SK-N-SH treated with all-trans-retinoic acid at 6 μM for 48 hours (cell line): ENCODE measurements around the gene AFF1.

Experiments used
- ATAC-seq: fragments of 200-7000 bp; cut with Tn5 transposase; 3 replicates; pipeline ENCODE4 v1.9.1; 2020; ENCODE audit warnings: mild to moderate bottlenecking, moderate library complexity
- ARNTL ChIP-seq: fragments of 450-650 bp; formaldehyde crosslinking; IDR thresholded peaks from 2 replicates; pipeline ENCODE4 v1.5.0; 2020; ENCODE audit warnings: low read depth, mild to moderate bottlenecking, moderate library complexity, borderline replicate concordance
- BACH2 ChIP-seq: fragments of 250-450 bp; sonication (Bioruptor Pico); IDR thresholded peaks from 2 replicates; pipeline ENCODE4 v1.9.0; 2021; ENCODE audit warnings: mild to moderate bottlenecking, borderline replicate concordance
- CSDC2 ChIP-seq: fragments of 250-450 bp; sonication (Bioruptor Pico); IDR thresholded peaks from 2 replicates; pipeline ENCODE4 v1.5.0; 2020; ENCODE audit warnings: mild to moderate bottlenecking, moderate library complexity
- ESRRG ChIP-seq: fragments of 250-450 bp; sonication (Bioruptor Pico); IDR thresholded peaks from 2 replicates; pipeline ENCODE4 v1.6.1; 2021; ENCODE audit warnings: mild to moderate bottlenecking
- GLIS3 ChIP-seq: fragments of 250-450 bp; sonication (Bioruptor Pico); IDR thresholded peaks from 2 replicates; pipeline ENCODE4 v1.5.0; 2020; ENCODE audit warnings: mild to moderate bottlenecking, moderate library complexity
- ISL1 ChIP-seq: fragments of 250-450 bp; sonication (Bioruptor Pico); IDR thresholded peaks from 2 replicates; pipeline ENCODE4 v2.1.2; 2022; ENCODE audit warnings: mild to moderate bottlenecking, moderate library complexity
- PPARA ChIP-seq: fragments of 250-450 bp; sonication (Bioruptor Pico); IDR thresholded peaks from 2 replicates; pipeline ENCODE4 v1.5.0; 2020; ENCODE audit warnings: mild to moderate bottlenecking, borderline replicate concordance
- RARB ChIP-seq: fragments of 250-450 bp; sonication (Bioruptor Pico); IDR thresholded peaks from 2 replicates; pipeline ENCODE4 v1.8.0; 2021; ENCODE audit warnings: mild to moderate bottlenecking, moderate library complexity
- TCF4 ChIP-seq: fragments of 250-450 bp; sonication (Bioruptor Pico); IDR thresholded peaks from 2 replicates; pipeline ENCODE4 v1.8.0; 2021; ENCODE audit warnings: mild to moderate bottlenecking, moderate library complexity, borderline replicate concordance
- TOX ChIP-seq: fragments of 250-450 bp; sonication (Bioruptor Pico); IDR thresholded peaks from 2 replicates; pipeline ENCODE4 v1.8.0; 2021; ENCODE audit warnings: mild to moderate bottlenecking, moderate library complexity, borderline replicate concordance
- TSHZ2 ChIP-seq: fragments of 250-450 bp; sonication (Bioruptor Pico); IDR thresholded peaks from 2 replicates; pipeline ENCODE4 v1.5.0; 2020; ENCODE audit warnings: mild to moderate bottlenecking, moderate library complexity
- ZC3H10 ChIP-seq: fragments of 250-450 bp; sonication (Bioruptor Pico); IDR thresholded peaks from 2 replicates; pipeline ENCODE4 v1.5.1; 2021; ENCODE audit warnings: mild to moderate bottlenecking, moderate library complexity
- ZFP3 ChIP-seq: fragments of 250-450 bp; sonication (Bioruptor Pico); IDR thresholded peaks from 2 replicates; pipeline ENCODE4 v1.5.0; 2020; ENCODE audit warnings: mild to moderate bottlenecking, moderate library complexity
- ZFP30 ChIP-seq: fragments of 450-650 bp; formaldehyde crosslinking; IDR thresholded peaks from 2 replicates; pipeline ENCODE4 v1.5.0; 2022; ENCODE audit warnings: mild to moderate bottlenecking, moderate library complexity
- ZNF565 ChIP-seq: fragments of 450-650 bp; formaldehyde crosslinking; conservative IDR thresholded peaks from 2 replicates; pipeline ENCODE4 v1.5.0; 2020; ENCODE audit warnings: low read depth, mild to moderate bottlenecking, moderate library complexity
- TF ChIP-seq, protein P1 (sequence below): fragments of 250-450 bp; sonication (Bioruptor Pico); IDR thresholded peaks from 2 replicates; pipeline ENCODE4 v1.5.1; 2020; ENCODE audit warnings: low read depth, mild to moderate bottlenecking, moderate library complexity
- TF ChIP-seq, protein P2 (sequence below): fragments of 250-450 bp; sonication (Bioruptor Pico); IDR thresholded peaks from 2 replicates; pipeline ENCODE4 v1.5.1; 2021; ENCODE audit warnings: mild to moderate bottlenecking, moderate library complexity
- TF ChIP-seq, protein P3 (sequence below): fragments of 250-450 bp; sonication (Bioruptor Pico); IDR thresholded peaks from 2 replicates; pipeline ENCODE4 v1.8.0; 2021; ENCODE audit warnings: low read depth, mild to moderate bottlenecking, moderate library complexity, borderline replicate concordance

The AFF1 gene

DNA sequence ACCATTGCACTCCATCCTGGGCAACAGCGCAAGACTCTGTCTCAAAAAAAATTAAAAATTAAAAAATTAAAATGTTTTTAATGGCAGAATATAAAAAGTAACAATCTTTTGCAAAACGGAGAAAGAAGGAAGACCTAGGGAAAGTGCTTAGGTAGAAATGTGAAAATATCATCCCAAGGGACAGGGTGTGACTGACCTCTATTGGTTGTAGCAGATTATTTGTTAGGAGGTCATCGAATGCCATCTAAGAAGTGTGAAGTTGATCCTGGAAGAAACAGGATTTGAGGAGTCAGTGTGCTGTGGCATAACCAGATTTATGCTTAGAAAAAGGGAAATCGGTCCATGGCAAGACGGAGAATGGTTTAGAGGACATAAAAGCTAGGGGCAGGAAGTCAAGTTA, 24.4 kb upstream of the AFF1 start:
- ATAC-seq = no peak
- TF ChIP-seq RARB = no peak
- TF ChIP-seq, protein P1, sequence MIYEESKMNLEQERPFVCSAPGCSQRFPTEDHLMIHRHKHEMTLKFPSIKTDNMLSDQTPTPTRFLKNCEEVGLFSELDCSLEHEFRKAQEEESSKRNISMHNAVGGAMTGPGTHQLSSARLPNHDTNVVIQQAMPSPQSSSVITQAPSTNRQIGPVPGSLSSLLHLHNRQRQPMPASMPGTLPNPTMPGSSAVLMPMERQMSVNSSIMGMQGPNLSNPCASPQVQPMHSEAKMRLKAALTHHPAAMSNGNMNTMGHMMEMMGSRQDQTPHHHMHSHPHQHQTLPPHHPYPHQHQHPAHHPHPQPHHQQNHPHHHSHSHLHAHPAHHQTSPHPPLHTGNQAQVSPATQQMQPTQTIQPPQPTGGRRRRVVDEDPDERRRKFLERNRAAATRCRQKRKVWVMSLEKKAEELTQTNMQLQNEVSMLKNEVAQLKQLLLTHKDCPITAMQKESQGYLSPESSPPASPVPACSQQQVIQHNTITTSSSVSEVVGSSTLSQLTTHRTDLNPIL (CRISPR knock-in tag) = no peak
- TF ChIP-seq ZFP3 (CRISPR knock-in tag) = no peak
- no peak for TF ChIP-seq ZC3H10 (CRISPR knock-in tag)
- no peak for TF ChIP-seq ZFP30
- no peak for TF ChIP-seq ARNTL (CRISPR knock-in tag)
- TF ChIP-seq TSHZ2 = no peak
- no peak for TF ChIP-seq ISL1
- no peak for TF ChIP-seq ESRRG (CRISPR knock-in tag)

GRCh38 chr4:86910820-86911684, 23.8 kb upstream of the AFF1 start:
- ATAC-seq = peak; percentile 31; the same call in 1 of the 3 replicates
- TF ChIP-seq ISL1 (no peak), TSHZ2 (no peak), ARNTL (CRISPR knock-in tag) (no peak), TOX (no peak), GLIS3 (no peak), ZFP30 (no peak), ZNF565 (CRISPR knock-in tag) (no peak), BACH2 (CRISPR knock-in tag) (no peak), TCF4 (CRISPR knock-in tag) (no peak)
- TF ChIP-seq, protein P2, sequence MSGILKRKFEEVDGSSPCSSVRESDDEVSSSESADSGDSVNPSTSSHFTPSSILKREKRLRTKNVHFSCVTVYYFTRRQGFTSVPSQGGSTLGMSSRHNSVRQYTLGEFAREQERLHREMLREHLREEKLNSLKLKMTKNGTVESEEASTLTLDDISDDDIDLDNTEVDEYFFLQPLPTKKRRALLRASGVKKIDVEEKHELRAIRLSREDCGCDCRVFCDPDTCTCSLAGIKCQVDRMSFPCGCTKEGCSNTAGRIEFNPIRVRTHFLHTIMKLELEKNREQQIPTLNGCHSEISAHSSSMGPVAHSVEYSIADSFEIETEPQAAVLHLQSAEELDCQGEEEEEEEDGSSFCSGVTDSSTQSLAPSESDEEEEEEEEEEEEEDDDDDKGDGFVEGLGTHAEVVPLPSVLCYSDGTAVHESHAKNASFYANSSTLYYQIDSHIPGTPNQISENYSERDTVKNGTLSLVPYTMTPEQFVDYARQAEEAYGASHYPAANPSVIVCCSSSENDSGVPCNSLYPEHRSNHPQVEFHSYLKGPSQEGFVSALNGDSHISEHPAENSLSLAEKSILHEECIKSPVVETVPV = no peak
- TF ChIP-seq, protein P3, sequence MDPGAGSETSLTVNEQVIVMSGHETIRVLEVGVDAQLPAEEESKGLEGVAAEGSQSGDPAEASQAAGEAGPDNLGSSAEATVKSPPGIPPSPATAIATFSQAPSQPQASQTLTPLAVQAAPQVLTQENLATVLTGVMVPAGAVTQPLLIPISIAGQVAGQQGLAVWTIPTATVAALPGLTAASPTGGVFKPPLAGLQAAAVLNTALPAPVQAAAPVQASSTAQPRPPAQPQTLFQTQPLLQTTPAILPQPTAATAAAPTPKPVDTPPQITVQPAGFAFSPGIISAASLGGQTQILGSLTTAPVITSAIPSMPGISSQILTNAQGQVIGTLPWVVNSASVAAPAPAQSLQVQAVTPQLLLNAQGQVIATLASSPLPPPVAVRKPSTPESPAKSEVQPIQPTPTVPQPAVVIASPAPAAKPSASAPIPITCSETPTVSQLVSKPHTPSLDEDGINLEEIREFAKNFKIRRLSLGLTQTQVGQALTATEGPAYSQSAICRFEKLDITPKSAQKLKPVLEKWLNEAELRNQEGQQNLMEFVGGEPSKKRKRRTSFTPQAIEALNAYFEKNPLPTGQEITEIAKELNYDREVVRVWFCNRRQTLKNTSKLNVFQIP = no peak

DNA sequence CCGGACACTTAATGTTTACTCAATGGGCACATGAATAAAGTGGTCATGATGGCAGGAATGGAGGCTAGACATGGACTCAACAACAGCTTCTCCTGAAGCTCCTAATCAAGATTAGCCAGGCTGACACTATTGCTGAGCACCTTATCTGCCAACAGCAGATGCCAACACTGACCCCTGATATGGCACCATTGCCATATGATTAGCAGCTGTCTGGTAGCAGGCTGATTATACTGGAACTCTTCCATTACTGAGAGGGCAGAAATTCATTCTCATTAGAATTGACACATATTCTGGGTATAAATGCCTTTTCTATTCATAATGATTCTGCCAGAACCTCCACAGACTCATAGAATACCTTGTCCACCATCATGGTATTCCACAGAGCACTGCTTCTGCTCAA, 18.4 kb upstream of the AFF1 start:
- ATAC-seq = no peak
- no peak for TF ChIP-seq ISL1
- no peak for TF ChIP-seq PPARA (CRISPR knock-in tag)
- TF ChIP-seq TSHZ2 = no peak
- TF ChIP-seq BACH2 (CRISPR knock-in tag) = no peak
- no peak for TF ChIP-seq CSDC2 (CRISPR knock-in tag)
- TF ChIP-seq, protein P2 = no peak
- TF ChIP-seq, protein P3 = no peak
- no peak for TF ChIP-seq TCF4 (CRISPR knock-in tag)
- TF ChIP-seq ARNTL (CRISPR knock-in tag) = no peak
